T-helper 22 cell (primary cell): ENCODE results near the gene KRT32.

Source experiments
- DNase-seq: peaks from one replicate; pipeline ENCODE4 v3.0.0-alpha.2; 2020; ENCODE audit warnings: low read depth

KRT32 gene

GRCh38 chr17:41492771-41493170, 25.6 kb upstream of the KRT32 start:
- no peak for DNase-seq

DNA sequence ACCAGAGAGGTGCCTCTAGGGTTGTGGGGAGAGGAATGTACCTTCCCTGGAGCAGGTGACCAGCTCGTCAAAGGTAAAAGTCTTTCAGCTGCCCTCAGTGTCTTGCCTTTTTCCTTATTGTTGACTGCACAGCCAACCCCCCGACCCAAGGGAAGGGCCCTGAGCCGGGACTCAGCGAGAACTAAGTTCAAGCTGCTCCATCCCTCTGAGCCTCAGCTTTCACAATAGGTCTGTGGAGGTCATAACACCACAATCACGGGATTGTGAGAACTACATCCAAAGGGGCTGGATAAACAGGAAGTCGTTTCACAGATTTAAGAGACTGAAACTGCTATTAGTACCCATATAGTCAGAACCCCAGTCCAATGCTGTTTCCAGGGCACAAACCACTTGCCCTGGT, 25.2 kb upstream of the KRT32 start:
- no peak for DNase-seq

DNA sequence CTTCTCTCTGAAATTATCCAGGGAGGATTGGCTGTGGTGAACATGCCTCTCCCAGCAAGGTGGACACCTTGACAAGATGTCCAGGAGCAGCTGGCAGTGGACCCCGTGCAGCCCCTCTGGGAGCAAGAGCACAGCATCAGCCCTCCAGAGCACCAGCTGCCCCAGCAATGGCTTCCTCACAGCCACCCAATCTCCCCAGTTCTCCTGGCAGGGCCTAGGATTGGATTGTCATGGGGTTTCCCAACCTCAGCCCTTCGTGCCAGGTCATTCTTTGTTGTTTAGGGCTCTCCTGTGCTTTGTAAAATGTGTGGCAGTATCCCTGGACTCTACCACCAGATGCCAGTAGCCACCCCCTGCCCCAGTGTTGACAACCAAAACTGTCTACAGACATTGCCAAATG, 24.3 kb upstream of the KRT32 start:
- no peak for DNase-seq

DNA sequence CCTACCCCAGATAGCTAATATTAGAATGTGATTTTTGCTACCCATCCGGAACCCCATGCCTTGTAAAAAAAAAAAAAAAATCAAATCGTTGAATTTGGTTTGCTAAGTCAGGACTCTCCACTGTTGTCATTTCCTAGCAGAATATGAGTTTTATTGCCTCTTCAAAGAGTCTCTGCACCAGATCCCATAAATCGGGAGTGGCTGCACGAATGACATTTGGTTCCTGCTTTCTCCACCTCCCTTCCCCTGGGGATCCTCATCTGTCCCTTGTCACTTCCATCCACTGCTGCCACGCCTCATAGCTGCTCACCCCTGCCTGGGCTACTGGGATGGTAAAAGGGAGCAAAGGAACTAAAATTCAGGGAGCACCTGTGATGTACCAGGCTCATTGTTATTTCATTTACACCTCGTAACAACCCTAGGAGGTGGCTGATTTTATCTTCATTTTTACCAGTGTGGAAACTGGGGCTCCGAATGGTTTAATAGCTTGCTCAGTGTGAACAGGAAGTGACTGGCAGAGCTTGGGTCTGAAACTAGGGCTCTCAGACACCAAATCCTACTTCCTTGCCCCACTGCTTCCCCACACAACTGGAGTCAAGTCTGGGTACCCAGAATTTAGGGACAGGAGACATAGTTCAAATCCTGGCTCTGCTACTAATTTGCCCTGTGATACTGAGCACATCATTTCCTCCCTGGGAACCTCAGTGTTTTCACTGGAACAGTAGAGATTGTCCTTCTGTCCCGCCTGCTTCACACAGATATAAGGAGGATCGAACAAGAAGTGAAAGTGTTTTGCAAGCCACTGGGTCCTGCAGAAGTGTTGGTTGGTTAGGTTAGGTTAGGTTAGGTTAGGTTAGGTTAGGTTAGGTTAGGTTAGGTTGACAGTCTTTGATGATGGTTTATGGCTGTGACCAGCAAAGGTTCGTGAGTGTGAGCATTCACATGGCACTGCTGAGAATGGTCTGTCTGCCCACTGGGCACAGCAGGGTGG, 23.1 kb upstream of the KRT32 start:
- DNase-seq, result no peak

- no peak for DNase-seq
These were observed 22.3 kb upstream of the KRT32 start, which contains the start of gene KRT36 for GRCh38 chr17:41489531-41489930. Gene KRT36, minus strand, starts transcription at chr17:41489910. Its CDS starts 46 bp downstream, at chr17:41489864.

GRCh38 chr17:41486809-41487530, 19.8 kb upstream of the KRT32 start:
- no peak for DNase-seq

DNA sequence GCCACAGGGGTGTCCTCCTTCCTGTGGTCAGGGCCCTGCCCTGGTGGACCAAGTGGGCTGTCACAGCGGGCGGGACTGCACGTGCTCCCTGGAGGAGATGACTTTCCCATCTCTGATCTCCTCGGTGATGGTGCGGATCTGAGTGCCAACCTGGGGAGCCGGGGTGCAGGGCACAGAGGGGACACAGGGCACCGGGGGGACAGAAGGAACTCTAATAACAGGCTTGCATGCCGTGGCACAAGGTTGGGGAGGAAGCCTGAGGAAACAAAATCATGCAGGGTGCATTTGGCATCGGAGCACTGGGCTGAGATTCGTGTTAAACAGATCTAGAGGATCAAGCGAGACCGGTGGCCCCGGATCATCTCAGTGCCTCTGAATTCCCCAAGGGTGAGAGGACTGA, 19.1 kb upstream of the KRT32 start:
- DNase-seq, result no peak

GRCh38 chr17:41484920-41485904, 18.0 kb upstream of the KRT32 start:
- DNase-seq, result no peak

DNA sequence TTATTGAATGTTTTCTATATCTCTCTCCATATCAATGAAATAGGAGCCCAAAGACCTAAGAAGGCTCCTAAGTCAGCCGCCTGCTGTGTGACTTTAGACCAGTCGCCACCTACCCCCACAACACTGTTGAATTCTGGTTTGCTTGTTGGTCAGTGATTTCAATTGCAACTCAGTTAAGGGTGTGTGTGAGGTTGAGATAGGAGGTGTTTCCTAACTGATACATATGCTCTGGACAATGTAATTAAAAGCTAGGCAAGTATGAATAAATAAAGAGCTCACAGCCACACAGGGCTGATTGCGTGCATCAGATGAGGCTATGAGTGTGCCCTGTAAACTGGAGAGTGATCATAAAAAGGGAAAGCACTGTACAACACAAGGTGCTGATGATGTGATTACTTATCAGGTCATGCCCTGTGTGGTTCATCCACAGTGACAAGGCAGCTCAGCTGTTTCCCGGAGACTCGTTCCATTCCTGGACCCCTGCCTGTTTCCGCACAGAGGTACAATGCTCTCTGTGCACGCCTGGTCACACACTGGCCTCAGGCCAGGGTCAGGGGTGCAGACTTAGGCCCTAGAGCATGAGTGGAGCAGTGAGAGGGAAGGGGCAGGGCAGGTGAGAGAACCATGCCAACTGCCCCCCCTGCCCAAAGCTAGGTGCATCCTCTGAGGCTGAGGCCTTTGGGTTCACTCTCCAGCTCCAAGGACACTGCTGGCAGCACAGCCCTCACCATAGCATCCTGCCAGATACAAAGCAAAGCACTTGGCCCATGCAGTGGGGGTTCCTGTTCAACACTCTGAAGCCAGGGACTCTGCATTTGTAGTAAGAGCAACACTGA, 17.0 kb upstream of the KRT32 start:
- no peak for DNase-seq

GRCh38 chr17:41483531-41483930, 16.3 kb upstream of the KRT32 start:
- no peak for DNase-seq

DNA sequence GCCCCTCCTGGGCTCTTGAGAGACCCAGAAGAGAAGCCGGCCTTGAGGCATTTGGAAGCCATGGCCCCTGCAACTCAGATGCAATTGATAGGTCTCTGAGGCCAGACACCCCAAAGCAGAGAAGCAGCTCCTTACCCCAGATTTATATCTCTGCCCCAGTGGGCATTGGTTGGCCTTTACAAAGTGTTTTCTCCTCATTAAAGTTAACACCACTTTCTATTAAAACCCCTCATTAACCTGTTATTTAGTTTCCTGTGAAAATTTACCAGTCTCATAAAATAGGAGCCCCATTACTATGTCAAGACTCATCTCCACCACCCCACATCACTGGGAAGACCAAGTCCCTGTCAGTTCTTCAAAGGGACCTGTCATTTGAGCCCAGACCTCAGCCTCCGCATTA, 13.8 kb upstream of the KRT32 start, which contains the start of gene KRT35:
Gene KRT35, minus strand, starts transcription at position 116 of the 400 bp plus-strand sequence. Its CDS starts 54 bp downstream, at position 62.
- DNase-seq, result no peak

DNA sequence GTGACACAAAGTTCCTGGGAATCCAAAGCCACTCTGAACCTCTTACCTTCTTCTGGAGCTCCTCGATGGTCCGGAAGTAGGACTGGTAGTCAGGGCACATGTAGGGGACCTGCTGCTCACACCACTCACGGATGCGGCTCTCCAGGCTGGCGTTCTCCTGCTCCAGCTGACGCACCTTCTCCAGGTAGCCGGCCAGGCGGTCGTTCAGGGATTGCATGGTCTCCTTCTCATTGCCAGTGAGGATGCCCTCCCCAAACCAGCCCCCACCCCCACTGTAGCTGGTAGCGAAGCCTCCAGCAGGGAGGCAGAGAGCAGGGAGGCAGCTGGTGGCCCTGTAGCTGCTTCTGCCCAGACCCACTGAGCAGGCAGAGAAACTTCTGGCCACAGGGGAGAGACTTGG, 13.4 kb upstream of the KRT32 start:
- no peak for DNase-seq

GRCh38 chr17:41480136-41480535, 12.9 kb upstream of the KRT32 start:
- no peak for DNase-seq

DNA sequence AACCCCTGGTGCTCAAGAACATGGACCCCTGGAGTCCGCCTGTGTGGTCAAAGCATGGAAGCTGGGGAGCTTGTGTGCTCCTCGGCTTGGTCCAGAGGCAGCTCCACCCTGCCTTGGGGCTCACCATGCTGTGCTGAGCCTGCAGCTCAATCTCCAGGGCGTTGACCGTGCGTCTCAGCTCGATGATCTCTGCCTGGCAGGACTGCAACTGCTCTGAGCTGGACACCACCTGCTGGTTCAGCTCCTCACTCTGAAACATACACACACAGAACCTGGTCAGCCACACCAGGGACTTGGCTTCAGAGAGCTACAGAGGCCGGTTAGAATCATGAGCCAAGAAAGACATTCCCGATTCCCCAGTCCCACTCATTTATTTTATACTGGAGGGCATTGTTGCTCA, 11.1 kb upstream of the KRT32 start:
- DNase-seq, result no peak

DNA sequence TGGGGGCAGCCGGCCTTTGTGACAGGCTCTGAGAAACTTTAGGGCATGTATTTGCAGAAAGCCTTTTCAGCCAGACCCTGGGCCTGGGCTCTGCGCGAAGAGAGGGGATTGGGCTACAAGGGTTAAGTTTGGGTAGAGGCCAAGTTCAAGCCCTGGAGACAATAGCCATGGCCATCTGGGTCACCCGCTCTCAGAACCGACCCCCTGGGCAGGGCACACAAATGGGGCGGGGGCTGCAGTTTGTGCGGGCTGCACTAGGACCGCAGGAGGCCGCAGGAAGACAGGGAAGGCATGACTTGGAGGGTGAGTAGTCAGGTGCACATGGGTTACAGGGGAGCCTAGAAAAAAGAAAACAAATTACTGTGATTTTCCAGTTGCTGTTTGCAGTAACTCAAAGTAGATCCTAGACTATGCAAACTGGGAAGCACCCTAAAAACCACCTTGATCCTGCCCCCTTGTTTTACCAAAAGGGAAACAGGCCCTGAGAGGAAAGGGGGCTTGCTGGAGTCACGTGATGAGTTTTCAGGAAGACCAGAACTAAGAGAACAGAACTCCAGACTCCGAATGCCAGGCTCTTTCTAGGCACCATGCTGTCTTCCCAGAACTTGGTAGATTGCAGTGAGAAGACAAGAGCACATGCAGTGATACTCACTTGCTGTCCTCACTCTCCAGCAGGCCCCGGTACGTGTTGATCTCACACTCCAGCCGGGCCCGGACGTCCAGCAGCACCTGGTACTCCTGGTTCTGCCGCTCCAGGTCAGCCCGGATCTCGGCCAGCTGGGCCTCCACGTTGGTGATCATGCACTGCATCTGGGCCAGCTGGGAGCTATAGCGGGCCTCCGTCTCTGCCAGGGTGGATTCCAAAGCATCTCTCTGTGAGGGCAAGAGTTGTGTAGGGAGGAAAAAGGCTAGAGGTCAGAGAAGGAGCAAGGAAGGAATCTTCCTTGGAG, 10.0 kb upstream of the KRT32 start:
- DNase-seq, result no peak

DNA sequence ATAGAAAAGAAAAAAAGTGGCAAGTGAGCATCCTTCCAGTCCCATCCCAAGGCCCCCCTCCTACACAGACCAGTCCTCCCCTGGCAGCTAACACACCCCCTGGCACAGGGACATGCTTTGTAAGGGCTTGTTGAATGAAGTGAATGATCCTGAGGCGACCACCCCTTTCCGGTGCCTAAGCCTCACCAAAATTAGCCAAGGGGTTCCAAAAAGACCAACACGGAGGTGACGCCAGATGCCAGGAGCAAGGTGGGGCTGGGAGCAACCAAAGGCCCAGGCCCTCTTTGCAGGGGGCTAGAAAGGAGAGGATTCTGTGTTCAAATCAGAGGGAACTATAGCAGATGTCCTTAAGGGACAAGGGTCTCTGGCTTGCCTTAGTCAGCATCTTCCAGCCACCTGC, 8.2 kb upstream of the KRT32 start:
- no peak for DNase-seq

- DNase-seq, result no peak
These were observed 7.7 kb upstream of the KRT32 start for GRCh38 chr17:41474863-41475262.

- no peak for DNase-seq
These were observed 1.2 kb upstream of the KRT32 start for GRCh38 chr17:41468346-41468745.

DNA sequence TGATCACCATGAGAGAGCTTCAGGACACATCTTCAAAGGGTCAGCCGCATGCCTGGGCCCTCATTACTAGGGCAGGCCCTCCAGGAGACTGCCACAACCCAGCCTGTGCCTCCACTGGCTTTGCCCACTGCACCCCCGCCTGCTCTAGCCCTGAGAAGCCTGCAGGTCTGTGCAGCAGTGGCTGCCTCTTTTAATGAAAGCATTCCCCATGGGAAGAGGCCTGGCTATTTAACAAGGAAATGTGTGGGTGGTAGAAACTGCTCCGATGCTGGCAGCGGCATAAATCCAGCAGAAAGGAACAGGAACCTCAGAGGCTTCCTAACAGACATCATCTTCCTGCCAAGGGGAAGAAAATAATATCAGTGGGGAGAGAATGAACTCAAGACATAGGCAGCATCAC, 375 bp upstream of the KRT32 start:
- DNase-seq, result no peak

DNA sequence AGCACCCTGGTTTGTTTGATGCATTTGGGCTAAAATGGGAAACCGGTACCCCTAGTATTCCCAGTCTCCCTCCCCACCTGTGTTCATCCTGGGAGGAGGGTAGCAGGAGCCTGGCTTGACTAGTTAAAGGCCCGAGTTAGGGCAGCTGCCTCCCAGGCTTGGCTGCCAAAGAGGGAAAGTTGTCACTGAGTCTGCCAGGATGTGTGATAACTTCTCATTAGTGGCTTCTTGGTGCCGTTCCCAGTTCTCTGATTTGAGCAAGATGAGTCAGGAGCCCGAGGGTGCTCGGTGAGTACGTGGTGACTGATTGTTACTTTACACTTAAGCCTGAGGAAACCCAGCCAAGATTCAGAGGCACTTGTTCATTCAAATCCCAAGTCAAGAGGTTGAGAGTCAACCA, 2.5 kb downstream of the KRT32 start:
- no peak for DNase-seq
